GM21447 (cell line): ENCODE data around the gene HOMER2.

Experiments
- ATAC-seq: cut with Tn5 transposase; IDR thresholded peaks from one replicate; pipeline ENCODE4 v1.9.1; 2021; ENCODE audit not compliant: unreplicated experiment

HOMER2 gene

GRCh38 chr15:82952158-82953081 is at the start of gene HOMER2:
Gene HOMER2, minus strand, starts transcription at chr15:82952720. Its CDS starts 185 bp downstream, at chr15:82952535.
- no peak for ATAC-seq

GRCh38 chr15:83000672-83001031 is 48.1 kb upstream of the HOMER2 start:
- peak; percentile 13 for ATAC-seq

GRCh38 chr15:82999905-83000671 is 47.6 kb upstream of the HOMER2 start:
- peak; percentile 83 for ATAC-seq

GRCh38 chr15:82999426-82999825 is 46.9 kb upstream of the HOMER2 start:
- ATAC-seq: no peak

DNA sequence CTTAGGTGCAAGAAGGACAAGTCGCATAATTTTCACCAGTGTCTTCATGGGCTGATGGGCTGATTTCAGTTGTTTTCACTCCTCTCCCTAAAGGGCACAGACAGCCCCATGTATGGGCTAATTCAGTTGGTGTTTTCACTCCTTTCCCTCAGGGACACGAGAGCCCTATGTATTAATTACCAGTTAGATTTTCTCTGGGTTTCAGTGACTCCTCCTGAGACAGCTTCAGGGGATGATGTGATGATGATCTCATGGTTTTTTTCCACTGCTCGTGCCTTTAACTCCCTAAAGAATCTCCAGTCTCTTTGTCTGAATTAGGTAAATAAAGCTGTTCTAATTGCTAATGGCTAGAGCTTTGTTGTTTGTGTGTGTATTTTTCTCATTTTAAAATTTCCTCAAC is 43.4 kb upstream of the HOMER2 start:
- ATAC-seq: no peak

GRCh38 chr15:82995076-82995475 is 42.6 kb upstream of the HOMER2 start:
- ATAC-seq: no peak

DNA sequence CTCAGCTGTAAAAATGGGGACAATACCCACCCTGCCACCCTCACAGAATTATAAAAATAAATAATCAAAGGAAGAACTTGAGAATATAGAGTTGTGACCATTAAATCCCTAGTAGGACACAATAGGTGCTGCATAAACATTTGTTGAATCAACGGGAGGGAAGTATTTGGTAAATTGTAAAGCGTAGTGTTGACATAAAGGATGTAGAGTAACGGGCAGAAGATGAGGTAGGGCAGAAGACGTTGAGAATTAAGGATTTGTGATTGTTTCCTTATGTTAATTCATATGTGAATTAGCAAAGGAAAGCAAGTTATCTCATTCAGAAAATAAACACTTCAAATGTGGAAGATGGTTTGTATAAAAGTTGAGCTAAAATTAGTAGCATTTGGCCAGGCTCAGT is 40.6 kb upstream of the HOMER2 start:
- ATAC-seq: no peak

DNA sequence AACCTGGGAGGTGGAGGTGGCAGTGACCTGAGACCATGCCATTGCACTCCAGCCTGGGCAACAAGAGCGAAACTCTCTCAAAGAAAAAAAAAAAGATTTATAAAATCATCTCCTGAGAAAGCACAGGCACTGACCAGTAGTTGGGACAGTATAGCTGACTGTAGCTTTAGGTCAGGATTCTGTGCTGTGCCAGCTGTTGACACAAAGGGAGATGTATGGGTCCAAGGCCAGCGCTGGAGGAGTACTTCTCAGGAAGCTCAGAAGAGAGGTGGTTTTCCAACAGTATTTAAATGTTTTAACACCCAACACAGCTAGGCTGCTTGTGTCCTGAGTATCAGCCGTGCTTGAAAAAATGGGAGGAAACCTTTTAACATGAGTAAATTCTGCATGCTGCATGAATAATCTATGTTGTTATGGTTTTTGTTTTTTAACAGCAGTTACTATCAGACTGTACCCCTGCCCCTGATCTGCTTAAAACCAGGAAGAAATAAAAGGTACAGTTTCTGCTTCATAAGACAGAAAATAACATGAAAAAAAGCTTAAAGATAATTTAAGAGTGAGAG is 40.0 kb upstream of the HOMER2 start:
- no peak for ATAC-seq

DNA sequence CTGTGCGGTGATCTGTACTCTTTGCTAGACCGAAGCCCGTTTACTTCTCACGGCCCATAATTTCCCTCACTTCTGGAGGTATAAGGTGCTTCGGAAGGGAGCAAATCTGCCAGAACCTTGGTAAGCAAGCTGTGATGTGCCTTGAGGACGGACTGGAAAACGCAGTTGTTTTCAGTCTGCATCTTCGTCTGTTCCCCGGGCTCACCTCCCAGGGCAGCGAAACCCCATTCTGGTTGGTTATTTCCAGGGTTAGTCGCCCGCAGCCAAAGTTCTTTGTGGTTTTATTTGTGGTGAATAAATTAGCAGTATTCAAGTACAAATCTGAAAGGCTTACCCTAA is 33.9 kb upstream of the HOMER2 start:
- peak; percentile 29 for ATAC-seq

GRCh38 chr15:82985688-82986441 is 33.3 kb upstream of the HOMER2 start, which contains the start of gene RAMAC:
Gene RAMAC, plus strand, starts transcription at chr15:82986210. Its CDS starts 2,809 bp downstream, at chr15:82989019.
- peak; percentile 96 for ATAC-seq

DNA sequence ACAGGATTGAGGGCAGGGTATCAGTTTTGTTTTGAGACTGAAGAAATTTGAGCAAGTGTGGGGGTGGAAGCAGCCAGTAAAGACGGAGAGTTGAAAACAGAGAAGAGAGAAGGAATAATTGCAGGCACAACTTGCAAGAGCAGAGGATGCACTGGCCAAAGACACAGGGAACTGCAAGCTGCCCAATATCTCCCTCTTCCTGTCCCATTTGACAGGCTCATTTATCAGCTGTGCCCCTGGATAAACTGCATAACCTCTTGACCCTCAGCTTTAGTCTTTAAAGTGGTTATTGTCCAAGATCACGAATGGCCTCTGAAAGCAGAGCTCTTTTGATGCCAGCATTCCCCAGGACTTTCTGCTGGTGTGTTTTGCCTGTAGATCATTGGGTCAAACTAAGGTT is 28.5 kb upstream of the HOMER2 start:
- ATAC-seq: no peak

- ATAC-seq: no peak
Observed at GRCh38 chr15:82979726-82980125, 27.2 kb upstream of the HOMER2 start.

DNA sequence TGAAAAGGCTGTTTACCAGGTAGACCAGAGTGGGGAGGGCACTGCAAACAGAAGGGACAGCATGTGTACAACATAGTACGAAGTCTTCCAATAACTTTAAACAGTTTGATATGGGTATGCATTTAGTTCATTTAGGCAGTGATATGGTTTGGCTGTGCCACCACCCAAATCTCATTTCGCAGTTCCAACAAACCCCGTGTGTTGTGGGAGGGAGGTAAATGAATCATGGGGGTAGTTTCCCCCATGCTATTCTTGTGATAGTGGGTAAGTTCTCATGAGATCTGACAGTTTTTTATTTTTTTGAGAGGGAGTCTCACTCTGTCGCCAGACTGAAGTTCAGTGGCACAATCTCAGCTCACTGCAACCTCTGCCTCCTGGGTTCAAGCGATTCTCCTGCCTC is 25.9 kb upstream of the HOMER2 start:
- no peak for ATAC-seq

GRCh38 chr15:82977076-82977475 is 24.6 kb upstream of the HOMER2 start:
- ATAC-seq: no peak

DNA sequence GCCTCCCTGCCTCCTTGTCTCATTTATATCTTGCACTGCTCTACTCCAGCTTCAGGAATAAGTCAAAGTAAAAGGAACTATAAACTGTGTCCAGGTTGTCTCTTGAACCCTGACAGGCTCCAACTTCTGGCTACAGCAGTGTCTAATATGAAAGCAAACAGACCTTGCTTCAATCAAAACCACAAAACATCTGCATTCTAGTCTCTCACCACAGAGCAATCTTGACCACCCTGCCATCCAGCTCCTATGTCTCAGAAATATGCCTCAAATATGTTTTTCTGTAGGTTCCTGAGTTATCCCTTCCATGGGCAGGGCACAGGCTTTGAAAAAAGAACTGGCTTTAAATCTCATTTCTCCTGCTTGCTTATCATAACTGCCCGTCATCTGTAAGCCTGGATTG is 20.5 kb upstream of the HOMER2 start:
- no peak for ATAC-seq

- no peak for ATAC-seq
Observed at GRCh38 chr15:82971218-82971984, 18.9 kb upstream of the HOMER2 start.

- ATAC-seq: no peak
Observed at GRCh38 chr15:82970696-82971095, 18.2 kb upstream of the HOMER2 start.

DNA sequence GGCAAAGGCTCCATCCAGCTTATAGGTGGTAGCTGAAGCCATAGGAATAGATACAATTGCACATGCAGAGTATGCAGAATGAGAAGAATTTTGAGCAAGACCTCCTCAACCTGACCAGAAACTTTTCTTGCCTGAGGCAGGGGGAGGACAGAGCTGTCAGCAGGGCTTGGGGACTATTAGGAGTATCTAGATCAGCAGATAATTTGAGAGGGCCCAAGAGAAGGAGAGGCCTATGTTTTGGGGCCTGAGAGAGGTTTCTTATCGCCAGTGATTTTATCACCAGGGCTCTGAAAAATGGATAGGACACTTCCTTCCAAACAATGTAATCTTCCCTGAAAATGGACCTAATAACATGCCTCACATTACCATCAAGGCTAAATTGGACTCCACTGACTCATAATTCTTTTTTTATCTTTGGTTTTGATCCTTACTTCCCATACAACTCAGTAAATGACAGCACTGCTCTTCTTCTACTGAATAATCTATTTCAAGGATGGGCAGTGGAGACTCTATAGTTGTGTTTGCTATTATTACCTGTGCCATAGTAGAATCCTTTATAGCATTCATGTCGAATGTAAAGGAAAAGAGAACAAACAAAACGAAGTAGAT is 17.7 kb upstream of the HOMER2 start:
- ATAC-seq: no peak

DNA sequence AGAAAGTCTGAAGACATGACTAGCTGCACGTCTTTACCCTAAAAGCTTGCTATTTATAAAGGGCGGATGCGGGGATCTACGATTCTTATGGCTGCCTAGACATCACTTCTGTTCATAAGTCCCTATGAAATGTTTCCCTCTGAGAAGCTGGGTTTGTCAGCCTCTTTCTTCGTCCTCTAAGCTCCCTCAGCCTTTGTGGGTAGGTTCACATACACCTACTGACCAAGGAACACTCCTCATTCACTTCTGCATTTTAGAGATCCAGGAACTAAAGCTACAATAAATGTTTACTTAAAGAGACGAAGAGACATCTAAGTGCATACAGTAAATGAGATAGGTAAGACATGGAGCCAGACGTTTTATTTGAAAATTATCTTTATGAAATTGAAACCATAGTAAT is 16.8 kb upstream of the HOMER2 start:
- no peak for ATAC-seq

GRCh38 chr15:82968066-82968465 is 15.5 kb upstream of the HOMER2 start:
- ATAC-seq: no peak
